SK-N-MC (cell line): ENCODE data around the gene PTPRQ.

Experiments
- EZH2 ChIP-seq: fragments of 200-600 bp; sonication (generic); IDR thresholded peaks from one replicate; pipeline ENCODE4 v1.6.1; 2017; ENCODE audit warnings: antibody characterized with exemption
- FOXP2 ChIP-seq: optimal IDR thresholded peaks from 2 replicates; pipeline ENCODE3; 2011; ENCODE audit warnings: mild to moderate bottlenecking, moderate library complexity; ENCODE audit not compliant: insufficient read depth; ENCODE audit errors: extremely low read length, control extremely low read depth
- POLR2AphosphoS5 ChIP-seq: IDR thresholded peaks from 2 replicates; pipeline ENCODE4 v1.6.1; 2012; ENCODE audit warnings: mild to moderate bottlenecking, low read depth, low read length, borderline replicate concordance

GRCh38 chr12:80625901-80626300 lies 181.9 kb downstream of the PTPRQ start:
- no peak for TF ChIP-seq EZH2
- TF ChIP-seq POLR2AphosphoS5: no peak
- TF ChIP-seq FOXP2: no peak
